DND-41 (cell line): ENCODE data around the gene ATXN1.

Experiments used
- ATAC-seq: fragments of 200-7000 bp; cut with Tn5 transposase; 3 replicates; pipeline ENCODE4 v1.9.1; 2021; ENCODE audit warnings: low read depth; ENCODE audit not compliant: insufficient read depth
- DNase-seq: peaks from one replicate; pipeline ENCODE4 v3.0.0-alpha.2; 2020
- H2AFZ ChIP-seq: 2 replicates; pipeline ENCODE4 v1.6.0; 2012; ENCODE audit warnings: low read depth, low read length
- H3K27ac ChIP-seq: 2 replicates; pipeline ENCODE4 v1.5.1; 2012; ENCODE audit warnings: low read length, inconsistent platforms
- H3K27me3 ChIP-seq: fragments of 200-600 bp; sonication (generic); 2 replicates; pipeline ENCODE4 v1.6.0; 2012; ENCODE audit warnings: low read length, mild to moderate bottlenecking, inconsistent platforms; ENCODE audit not compliant: insufficient read depth, poor library complexity
- H3K36me3 ChIP-seq: 2 replicates; pipeline ENCODE4 v1.5.1; 2012; ENCODE audit warnings: low read length, inconsistent platforms; ENCODE audit not compliant: insufficient read depth
- H3K4me1 ChIP-seq: 2 replicates; pipeline ENCODE4 v1.5.1; 2012; ENCODE audit warnings: mild to moderate bottlenecking, low read length; ENCODE audit not compliant: insufficient read depth
- H3K4me2 ChIP-seq: 2 replicates; pipeline ENCODE4 v1.6.0; 2012; ENCODE audit warnings: mild to moderate bottlenecking, moderate library complexity, low read length, inconsistent platforms; ENCODE audit not compliant: insufficient read depth
- H3K4me3 ChIP-seq, 2 experiments: fragments of 200-600 bp in 1 of 2; shearing (Covaris generic) in 1 of 2; 2 replicates each; pipeline ENCODE4 v1.5.1; 2012 to 2016; ENCODE audit warnings: inconsistent platforms in 2 of 2, low read length in 2 of 2, mild to moderate bottlenecking in 2 of 2, low read depth in 1 of 2, moderate library complexity in 1 of 2
- H3K79me2 ChIP-seq: 2 replicates; pipeline ENCODE4 v1.6.0; 2012; ENCODE audit warnings: low read length, inconsistent platforms; ENCODE audit not compliant: insufficient read depth
- H3K9ac ChIP-seq: 2 replicates; pipeline ENCODE4 v1.6.0; 2012; ENCODE audit warnings: low read depth, mild to moderate bottlenecking, inconsistent platforms, low read length, moderate library complexity
- H3K9me3 ChIP-seq: 2 replicates; pipeline ENCODE4 v1.5.1; 2012; ENCODE audit warnings: low read length, moderate library complexity, mild to moderate bottlenecking, inconsistent platforms; ENCODE audit not compliant: insufficient read depth, severe bottlenecking
- H4K20me1 ChIP-seq: 2 replicates; pipeline ENCODE4 v1.6.0; 2012; ENCODE audit warnings: low read length; ENCODE audit not compliant: insufficient read depth
- CTCF ChIP-seq: IDR thresholded peaks from 2 replicates; pipeline ENCODE4 v1.5.1; 2012; ENCODE audit warnings: borderline replicate concordance, low read length, moderate library complexity, mild to moderate bottlenecking; ENCODE audit not compliant: poor library complexity, severe bottlenecking; ENCODE audit errors: extremely low read depth
- EZH2 ChIP-seq: IDR thresholded peaks from 3 replicates; pipeline ENCODE4 v1.6.1; 2012; ENCODE audit warnings: borderline replicate concordance, low read depth, mild to moderate bottlenecking, moderate library complexity, low read length, inconsistent platforms; ENCODE audit not compliant: severe bottlenecking

ATXN1 gene

GRCh38 chr6:16286151-16286522 lies 475.1 kb downstream of the ATXN1 start:
- no peak overlapping the region for H2AFZ ChIP-seq
- H3K79me2 ChIP-seq, result no peaks in the 10 kb centered on the region
- H3K4me2 ChIP-seq, result no peak overlapping the region
- ATAC-seq (no peak), DNase-seq (no peak)
- H3K27ac ChIP-seq, result no peak overlapping the region
- peaks cover 4% of the 10 kb centered on the region for H3K27me3 ChIP-seq
- H3K9me3 ChIP-seq, result no peaks in the 10 kb centered on the region
- no peaks in the 10 kb centered on the region for H4K20me1 ChIP-seq
- H3K36me3 ChIP-seq, result no peaks in the 10 kb centered on the region
- TF ChIP-seq EZH2 (no peak), CTCF (peak; percentile 21)
- no peaks in the 10 kb centered on the region for H3K4me1 ChIP-seq
- no peak overlapping the region for H3K4me3 ChIP-seq
- no peak overlapping the region for H3K9ac ChIP-seq

- Histone ChIP-seq H3K4me3 (no peak overlapping the region), H4K20me1 (no peaks in the 10 kb centered on the region), H3K79me2 (no peaks in the 10 kb centered on the region), H3K9ac (no peak overlapping the region), H3K9me3 (no peaks in the 10 kb centered on the region), H3K27ac (no peak overlapping the region), H3K4me2 (no peak overlapping the region), H2AFZ (no peak overlapping the region), H3K27me3 (peaks cover 1% of the 10 kb centered on the region), H3K36me3 (no peaks in the 10 kb centered on the region), H3K4me1 (no peaks in the 10 kb centered on the region)
- TF ChIP-seq EZH2 (no peak), CTCF (no peak)
- DNase-seq (no peak), ATAC-seq (no peak)
Measured at GRCh38 chr6:16285467-16286150, 475.7 kb downstream of the ATXN1 start.

- no peak overlapping the region for H3K4me2 ChIP-seq
- H3K4me1 ChIP-seq, result no peaks in the 10 kb centered on the region
- no peak overlapping the region for H3K4me3 ChIP-seq
- TF ChIP-seq CTCF (no peak), EZH2 (no peak)
- H3K9me3 ChIP-seq, result no peaks in the 10 kb centered on the region
- DNase-seq, result no peak
- no peaks in the 10 kb centered on the region for H3K27me3 ChIP-seq
- H3K27ac ChIP-seq, result no peak overlapping the region
- H3K79me2 ChIP-seq, result no peaks in the 10 kb centered on the region
- no peak overlapping the region for H3K9ac ChIP-seq
- H3K36me3 ChIP-seq, result no peaks in the 10 kb centered on the region
- no peaks in the 10 kb centered on the region for H4K20me1 ChIP-seq
- no peak overlapping the region for H2AFZ ChIP-seq
- ATAC-seq, result no peak
Measured at GRCh38 chr6:16284472-16284871, 476.8 kb downstream of the ATXN1 start.

DNA sequence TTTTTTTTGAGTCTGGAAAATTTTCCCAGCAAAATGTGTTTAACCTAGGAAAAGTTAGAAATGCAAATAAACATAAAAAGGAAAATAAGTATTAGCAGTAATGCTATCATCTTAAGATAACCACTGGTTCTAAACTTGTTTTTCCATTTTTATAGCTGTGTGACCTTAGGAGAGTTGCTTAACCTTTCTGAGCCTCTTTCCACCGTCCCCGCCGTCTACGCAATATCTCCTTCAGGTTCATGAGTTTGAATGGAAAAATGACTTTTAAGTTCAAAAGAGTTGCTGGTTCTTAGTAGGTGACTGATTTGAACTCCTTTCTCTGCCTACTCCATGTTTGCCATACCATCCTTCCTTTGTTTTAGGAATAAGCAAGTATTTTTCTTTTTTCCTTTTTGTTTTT lies 478.9 kb downstream of the ATXN1 start:
- no peak for DNase-seq
- H3K27ac ChIP-seq, result no peak overlapping the region
- no peak overlapping the region for H2AFZ ChIP-seq
- H3K27me3 ChIP-seq, result no peaks in the 10 kb centered on the region
- no peaks in the 10 kb centered on the region for H3K9me3 ChIP-seq
- no peak overlapping the region for H3K9ac ChIP-seq
- ATAC-seq, result no peak
- TF ChIP-seq CTCF, result no peak
- TF ChIP-seq EZH2, result no peak
- no peaks in the 10 kb centered on the region for H3K79me2 ChIP-seq
- no peak overlapping the region for H3K4me2 ChIP-seq
- H3K36me3 ChIP-seq, result no peaks in the 10 kb centered on the region
- H4K20me1 ChIP-seq, result no peaks in the 10 kb centered on the region
- H3K4me3 ChIP-seq, result no peak overlapping the region
- H3K4me1 ChIP-seq, result no peaks in the 10 kb centered on the region
